Measurements from ENCODE around the gene ARHGAP26.

DNA sequence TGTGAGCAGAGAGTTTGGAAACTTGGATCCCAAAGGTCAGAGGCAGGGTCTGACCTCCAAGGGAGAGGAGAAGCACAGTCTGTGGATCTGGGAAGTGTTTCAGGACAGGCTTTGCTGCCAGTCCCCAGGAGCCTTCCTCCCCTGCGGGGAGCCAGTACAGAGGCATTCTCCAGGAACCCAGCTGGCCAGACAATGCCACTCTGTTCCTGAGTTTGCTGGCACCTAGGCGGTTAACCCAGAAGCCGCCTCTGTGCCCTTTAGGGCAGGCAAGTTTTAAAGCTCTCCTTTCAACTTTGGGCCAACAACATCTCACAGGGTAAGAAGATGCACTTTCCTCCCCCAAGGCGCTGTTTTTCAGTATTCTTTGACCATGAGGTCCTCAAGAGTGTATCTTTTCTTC is 47.3 kb upstream of the ARHGAP26 start:
- TF ChIP-seq, protein P1, sequence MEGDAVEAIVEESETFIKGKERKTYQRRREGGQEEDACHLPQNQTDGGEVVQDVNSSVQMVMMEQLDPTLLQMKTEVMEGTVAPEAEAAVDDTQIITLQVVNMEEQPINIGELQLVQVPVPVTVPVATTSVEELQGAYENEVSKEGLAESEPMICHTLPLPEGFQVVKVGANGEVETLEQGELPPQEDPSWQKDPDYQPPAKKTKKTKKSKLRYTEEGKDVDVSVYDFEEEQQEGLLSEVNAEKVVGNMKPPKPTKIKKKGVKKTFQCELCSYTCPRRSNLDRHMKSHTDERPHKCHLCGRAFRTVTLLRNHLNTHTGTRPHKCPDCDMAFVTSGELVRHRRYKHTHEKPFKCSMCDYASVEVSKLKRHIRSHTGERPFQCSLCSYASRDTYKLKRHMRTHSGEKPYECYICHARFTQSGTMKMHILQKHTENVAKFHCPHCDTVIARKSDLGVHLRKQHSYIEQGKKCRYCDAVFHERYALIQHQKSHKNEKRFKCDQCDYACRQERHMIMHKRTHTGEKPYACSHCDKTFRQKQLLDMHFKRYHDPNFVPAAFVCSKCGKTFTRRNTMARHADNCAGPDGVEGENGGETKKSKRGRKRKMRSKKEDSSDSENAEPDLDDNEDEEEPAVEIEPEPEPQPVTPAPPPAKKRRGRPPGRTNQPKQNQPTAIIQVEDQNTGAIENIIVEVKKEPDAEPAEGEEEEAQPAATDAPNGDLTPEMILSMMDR (IDR thresholded peaks at IDR 0.05 in 8 of 11, conservative IDR thresholded peaks at IDR 0.05 in 3 of 11): no peak
- TF ChIP-seq POLR2A (IDR thresholded peaks at IDR 0.05): no peak
